SH-SY5Y (cell line): ENCODE measurements around the gene SHROOM2.

ENCODE experiments used
- GATA2 ChIP-seq: IDR thresholded peaks from 2 replicates; pipeline ENCODE4 v1.6.1; 2011; ENCODE audit warnings: mild to moderate bottlenecking, low read depth, low read length
- GATA3 ChIP-seq: IDR thresholded peaks from 2 replicates; pipeline ENCODE4 v1.6.1; 2011; ENCODE audit warnings: low read depth, mild to moderate bottlenecking, low read length, moderate library complexity

Gene SHROOM2

GRCh38 chrX:9947131-9947794, 161.0 kb downstream of the SHROOM2 start:
- TF ChIP-seq GATA2, result no peak
- no peak for TF ChIP-seq GATA3

DNA sequence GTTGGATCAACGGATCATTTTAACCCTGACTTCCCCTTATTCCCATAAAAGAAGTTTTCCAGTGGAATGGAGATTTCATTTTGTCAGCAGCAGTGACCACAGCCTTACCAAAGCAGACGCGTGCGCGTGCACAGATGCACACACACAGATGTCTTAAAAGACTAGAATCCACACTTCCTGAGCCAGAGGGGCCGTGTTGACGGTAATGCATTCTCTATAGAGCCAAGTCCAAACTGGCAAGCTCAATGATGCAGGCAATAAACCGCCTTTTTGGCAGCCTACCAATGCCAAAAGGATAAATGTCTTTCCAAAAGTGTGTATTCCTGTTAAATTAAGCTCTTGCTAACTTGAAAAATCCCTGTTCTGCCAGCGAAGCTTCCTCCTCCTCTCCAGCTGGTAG, 162.2 kb downstream of the SHROOM2 start:
- TF ChIP-seq GATA2, result no peak
- TF ChIP-seq GATA3, result no peak

- no peak for TF ChIP-seq GATA3
- no peak for TF ChIP-seq GATA2
These were observed 166.1 kb downstream of the SHROOM2 start for GRCh38 chrX:9952300-9952699.

DNA sequence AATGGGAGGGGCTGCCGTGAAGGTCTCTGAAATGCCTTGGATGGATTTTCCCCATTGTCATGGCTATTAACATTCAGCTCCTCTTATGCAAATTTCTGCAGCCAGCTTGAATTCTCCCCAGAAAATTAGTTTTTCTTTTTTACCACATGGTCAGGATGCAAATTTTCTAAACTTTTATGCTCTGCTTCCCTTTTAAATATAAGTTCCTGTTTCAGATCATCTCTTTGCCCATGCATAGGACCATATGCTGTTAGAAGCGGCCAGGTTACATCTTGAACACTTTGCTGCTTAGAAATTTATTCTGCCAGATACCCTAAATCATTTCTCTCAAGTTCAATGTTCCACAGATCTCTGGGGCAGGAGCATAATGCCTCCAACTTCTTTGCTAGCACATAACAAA, 167.2 kb downstream of the SHROOM2 start:
- TF ChIP-seq GATA2, result no peak
- no peak for TF ChIP-seq GATA3

- TF ChIP-seq GATA2, result no peak
- TF ChIP-seq GATA3, result no peak
These were observed 169.3 kb downstream of the SHROOM2 start for GRCh38 chrX:9955506-9955905.

GRCh38 chrX:9957743-9958142, 171.5 kb downstream of the SHROOM2 start:
- TF ChIP-seq GATA2, result no peak
- no peak for TF ChIP-seq GATA3

GRCh38 chrX:9958183-9958582, 172.0 kb downstream of the SHROOM2 start:
- TF ChIP-seq GATA3 (no peak), GATA2 (no peak)

DNA sequence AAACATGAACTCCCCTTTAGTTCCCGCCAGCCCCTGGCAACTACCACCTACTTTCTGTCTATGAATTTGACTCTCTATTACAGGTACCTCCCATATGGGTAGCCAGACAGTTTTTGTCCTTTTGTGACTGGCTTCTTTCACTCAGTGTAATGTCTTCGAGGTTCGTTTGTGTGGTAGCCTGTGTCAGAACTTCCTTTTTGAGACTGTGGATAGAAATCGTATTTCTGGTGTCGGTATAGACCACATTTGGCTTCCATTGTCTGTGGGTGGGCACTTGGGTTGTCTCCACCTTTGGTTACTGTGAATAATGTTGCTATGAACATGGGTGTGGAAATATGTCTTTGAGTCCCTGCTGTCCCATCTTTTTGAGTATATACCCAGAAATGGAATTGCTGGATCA, 175.5 kb downstream of the SHROOM2 start:
- TF ChIP-seq GATA3 (no peak), GATA2 (no peak)

DNA sequence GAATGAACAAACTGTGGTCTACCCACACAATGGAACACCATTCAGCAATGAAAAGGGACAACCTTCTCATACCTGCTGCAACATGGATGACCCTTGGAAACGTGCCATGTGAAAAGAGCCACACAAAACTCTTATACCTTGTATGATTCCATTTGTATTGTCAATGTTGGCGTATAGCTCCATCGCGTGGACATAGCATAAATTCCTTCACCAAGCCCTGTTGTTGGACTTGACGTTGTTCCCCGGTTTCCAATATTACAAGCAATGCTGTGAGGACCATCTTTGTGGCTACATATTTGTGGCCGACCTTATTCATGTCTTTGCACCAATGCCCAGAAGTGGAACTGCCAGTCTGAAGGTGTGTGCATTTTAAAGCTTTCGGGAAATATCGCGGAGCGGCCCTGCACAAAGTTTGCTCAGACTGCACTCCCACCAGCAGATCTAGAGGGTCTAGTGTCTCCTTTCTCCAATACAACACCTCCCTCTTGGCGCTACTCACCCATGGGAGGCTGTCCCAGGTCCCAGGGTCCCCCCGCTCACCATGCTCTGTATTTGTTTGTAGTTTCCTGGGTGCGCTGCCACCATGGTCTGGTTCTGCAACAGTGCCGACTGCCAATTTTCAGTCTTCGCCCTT, 180.7 kb downstream of the SHROOM2 start, which contains the start of gene CLDN34:
TSS of gene CLDN34 (plus strand) at position 584 of the 634 bp plus-strand sequence. CDS start at position 584, 0 bp downstream.
- TF ChIP-seq GATA3 (no peak), GATA2 (no peak)

GRCh38 chrX:9977635-9978034, 191.4 kb downstream of the SHROOM2 start:
- TF ChIP-seq GATA3, result no peak

DNA sequence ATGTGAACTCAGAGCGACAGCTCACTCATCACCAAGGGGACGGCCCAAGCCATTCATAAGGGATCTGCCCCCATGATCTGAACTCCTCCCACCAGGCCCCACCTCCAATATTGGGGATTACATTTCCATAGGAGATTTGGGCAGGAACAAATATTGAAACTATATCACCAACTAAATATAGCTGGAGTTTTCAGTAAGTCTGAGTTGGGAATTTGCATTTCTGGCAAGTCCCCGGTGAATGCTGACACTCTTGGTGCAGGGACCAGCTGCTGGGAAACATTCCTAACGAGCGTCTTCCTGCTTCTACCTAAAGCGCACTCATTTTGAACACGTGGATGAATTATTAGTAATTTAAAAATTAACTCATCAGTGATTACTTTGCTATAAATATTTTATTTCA, 194.2 kb downstream of the SHROOM2 start:
- TF ChIP-seq GATA2, result no peak
- no peak for TF ChIP-seq GATA3

DNA sequence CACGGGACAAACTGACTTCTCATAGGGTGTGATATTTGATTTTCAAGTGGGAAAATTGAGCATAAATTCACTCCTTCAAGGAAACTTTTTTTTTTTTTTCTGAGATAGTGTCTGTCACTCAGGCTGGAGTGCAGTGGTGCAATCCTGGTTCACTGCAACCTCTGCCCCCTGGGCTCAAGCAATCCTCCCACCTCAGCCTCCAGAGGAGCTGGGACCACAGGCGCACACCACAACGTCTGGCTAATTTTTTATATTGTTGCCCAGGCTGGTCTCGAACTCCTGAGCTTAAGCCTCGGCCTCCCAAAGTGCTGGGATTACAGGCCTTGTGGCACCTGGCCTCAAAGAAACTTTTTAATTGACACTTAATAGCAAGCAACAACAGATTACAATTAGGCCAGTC, 194.7 kb downstream of the SHROOM2 start:
- TF ChIP-seq GATA3 (no peak), GATA2 (no peak)

GRCh38 chrX:9983441-9983840, 197.2 kb downstream of the SHROOM2 start:
- TF ChIP-seq GATA2 (no peak), GATA3 (no peak)

GRCh38 chrX:9983846-9984245, 197.6 kb downstream of the SHROOM2 start:
- no peak for TF ChIP-seq GATA2
- no peak for TF ChIP-seq GATA3

DNA sequence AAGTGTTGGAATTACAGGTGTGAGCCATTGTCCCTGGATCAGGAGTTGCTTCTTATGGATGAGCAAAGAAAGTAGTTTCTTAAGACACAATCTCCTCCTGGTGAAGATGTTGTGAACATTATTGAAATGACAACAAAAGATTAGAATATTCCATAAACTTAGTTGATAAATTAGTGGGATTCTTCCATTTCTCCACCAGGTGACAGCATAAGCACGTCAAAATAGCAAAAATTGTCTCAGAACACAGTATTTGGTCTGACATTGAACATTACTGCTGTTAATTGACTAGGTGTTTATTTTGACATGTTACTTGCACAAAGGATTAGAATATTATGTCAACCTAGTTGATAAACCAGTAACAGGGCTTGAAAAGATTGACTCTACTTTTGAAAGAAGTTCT, 202.5 kb downstream of the SHROOM2 start:
- no peak for TF ChIP-seq GATA3
- TF ChIP-seq GATA2, result no peak
